HepG2 (cell line): ENCODE data around the gene IGSF8. TPM values are rescaled to one million over a fixed set of nuclear protein-coding genes. Genes with fewer than 3 reads are reported as not detected.
A peak's percentile ranks its signal among the peaks of the same experiment; 100 is the strongest.

Experiments
- BHLHE40 ChIP-seq: IDR thresholded peaks from 2 replicates; pipeline ENCODE4 v1.6.1; 2011; ENCODE audit warnings: low read length, improper control_type of control experiment
- CBX1 ChIP-seq: IDR thresholded peaks from one replicate; pipeline ENCODE4 v1.6.1; 2016; ENCODE audit warnings: antibody characterized with exemption, low read depth
- CEBPG ChIP-seq: IDR thresholded peaks from 2 replicates; pipeline ENCODE4 v1.6.1; 2016
- CREB3 ChIP-seq: sonication (generic); formaldehyde crosslinking; IDR thresholded peaks from 2 replicates; pipeline ENCODE4 v1.5.0; 2020; ENCODE audit warnings: missing genetic modification reagents
- FOXJ3 ChIP-seq: sonication (generic); formaldehyde crosslinking; IDR thresholded peaks from 2 replicates; pipeline ENCODE4 v1.4.0; 2020; ENCODE audit warnings: missing genetic modification reagents, mild to moderate bottlenecking, borderline replicate concordance
- GATAD1 ChIP-seq: IDR thresholded peaks from 2 replicates; pipeline ENCODE4 v1.6.1; 2016; ENCODE audit warnings: missing genetic modification reagents, missing compliant biosample characterization
- GLI4 ChIP-seq: sonication (generic); formaldehyde crosslinking; IDR thresholded peaks from 2 replicates; pipeline ENCODE4 v1.5.1; 2020; ENCODE audit warnings: missing genetic modification reagents, mild to moderate bottlenecking, moderate library complexity, borderline replicate concordance
- MAFG ChIP-seq: sonication (generic); formaldehyde crosslinking; IDR thresholded peaks from 2 replicates; pipeline ENCODE4 v1.5.1; 2020; ENCODE audit warnings: mild to moderate bottlenecking, missing genetic modification reagents
- MXD4 ChIP-seq: IDR thresholded peaks from 2 replicates; pipeline ENCODE4 v1.6.1; 2016; ENCODE audit warnings: mild to moderate bottlenecking, missing biosample characterization, missing genetic modification reagents
- NRL ChIP-seq: sonication (generic); formaldehyde crosslinking; IDR thresholded peaks from 2 replicates; pipeline ENCODE4 v1.5.0; 2020; ENCODE audit warnings: missing genetic modification reagents, mild to moderate bottlenecking, moderate library complexity, borderline replicate concordance
- PRDM10 ChIP-seq: sonication (generic); formaldehyde crosslinking; IDR thresholded peaks from 2 replicates; pipeline ENCODE4 v1.4.0; 2020; ENCODE audit warnings: low read depth, missing genetic modification reagents
- REPIN1 ChIP-seq: sonication (generic); formaldehyde crosslinking; IDR thresholded peaks from 2 replicates; pipeline ENCODE4 v1.8.0; 2022; ENCODE audit warnings: missing genetic modification reagents, low read depth, mild to moderate bottlenecking, borderline replicate concordance
- SIN3B ChIP-seq: fragments of 150-350 bp; IDR thresholded peaks from 2 replicates; pipeline ENCODE4 v1.6.1; 2014; ENCODE audit warnings: low read length
- SNAPC2 ChIP-seq: sonication (generic); formaldehyde crosslinking; IDR thresholded peaks from 2 replicates; pipeline ENCODE4 v1.8.1; 2022; ENCODE audit warnings: mild to moderate bottlenecking, missing genetic modification reagents
- SP4 ChIP-seq: sonication (generic); formaldehyde crosslinking; IDR thresholded peaks from 2 replicates; pipeline ENCODE4 v1.8.1; 2023; ENCODE audit warnings: mild to moderate bottlenecking, missing genetic modification reagents
- YEATS2 ChIP-seq: sonication (generic); formaldehyde crosslinking; IDR thresholded peaks from 2 replicates; pipeline ENCODE4 v1.4.0; 2020; ENCODE audit warnings: missing genetic modification reagents, borderline replicate concordance
- ZBTB43 ChIP-seq: sonication (generic); formaldehyde crosslinking; conservative IDR thresholded peaks from 2 replicates; pipeline ENCODE4 v1.4.0; 2020; ENCODE audit warnings: missing genetic modification reagents
- ZBTB7B ChIP-seq: sonication (generic); formaldehyde crosslinking; IDR thresholded peaks from 2 replicates; pipeline ENCODE4 v1.4.0; 2020; ENCODE audit warnings: missing genetic modification reagents
- ZFP90 ChIP-seq: sonication (generic); formaldehyde crosslinking; IDR thresholded peaks from 2 replicates; pipeline ENCODE4 v1.8.0; 2022; ENCODE audit warnings: missing genetic modification reagents, mild to moderate bottlenecking, inconsistent platforms, borderline replicate concordance
- ZFX ChIP-seq: sonication (generic); formaldehyde crosslinking; IDR thresholded peaks from 2 replicates; pipeline ENCODE4 v1.4.0; 2020; ENCODE audit warnings: mild to moderate bottlenecking, low read depth, missing genetic modification reagents, moderate library complexity
- ZNF205 ChIP-seq: IDR thresholded peaks from 2 replicates; pipeline ENCODE4 v1.6.1; 2018; ENCODE audit warnings: missing biosample characterization, missing genetic modification reagents
- ZNF253 ChIP-seq: sonication (generic); formaldehyde crosslinking; IDR thresholded peaks from 2 replicates; pipeline ENCODE4 v1.8.0; 2022; ENCODE audit warnings: mild to moderate bottlenecking, missing genetic modification reagents, borderline replicate concordance
- ZNF704 ChIP-seq: sonication (generic); formaldehyde crosslinking; IDR thresholded peaks from 2 replicates; pipeline ENCODE4 v1.8.1; 2023; ENCODE audit warnings: mild to moderate bottlenecking, inconsistent platforms, moderate library complexity, missing genetic modification reagents, borderline replicate concordance
- polyA plus RNA-seq, 8 experiments: library from polyadenylated mRNA; depleted of rRNA in 3 of 8; stranded (reverse) in 7 of 8; unstranded in 1 of 8; fragments of >200 nt; fragmentation: Illumina TruSeq in 4 of 8; extraction: Trizol in 4 of 8; gene quantifications; 2 replicates each; pipeline versions ENCODE4 v1.2.1 to v1.2.3, GENCODE V29; 2011 to 2016; ENCODE audit warnings: low read depth in 4 of 8, missing spikeins in 1 of 8, mixed read lengths in 1 of 8; ENCODE audit not compliant: insufficient read depth in 1 of 8
- total RNA-seq, 5 experiments: library from RNA; depleted of rRNA; stranded (reverse); fragments of >200 nt; fragmentation: Illumina TruSeq; extraction: Trizol; gene quantifications; 2 replicates each; pipeline ENCODE4 v1.2.3, GENCODE V29; 2016; ENCODE audit warnings: low read depth in 1 of 5

IGSF8 gene
- total and polyA plus RNA-seq, 2 of the 13 experiments (the other 11 are each of a cell fraction or from before 2014, with no cell fraction given), result 24.0 to 41.0 TPM

GRCh38 chr1:160101037-160101716, 2.8 kb upstream of the IGSF8 start (continued):
- TF ChIP-seq MXD4, result peak; percentile 48; the same call in 1 of the 2 replicates
- 0 out of 2 replicates have a peak, but pooled peaks have one; percentile 62 for TF ChIP-seq ZNF704 (CRISPR knock-in tag)
- peak; percentile 31; the same call in 1 of the 2 replicates for TF ChIP-seq YEATS2
- TF ChIP-seq ZFX (CRISPR knock-in tag), result peak; percentile 66; the same call in 1 of the 2 replicates
- peak; percentile 53; the same call in 1 of the 2 replicates for TF ChIP-seq REPIN1 (CRISPR knock-in tag)
- no peak for TF ChIP-seq SNAPC2 (CRISPR knock-in tag)
- TF ChIP-seq FOXJ3 (CRISPR knock-in tag), result peak; percentile 57; the same call in 1 of the 2 replicates
- TF ChIP-seq ZBTB7B (CRISPR knock-in tag), result 0 out of 2 replicates have a peak, but pooled peaks have one; percentile 30
- peak; percentile 43; the same call in 1 of the 2 replicates for TF ChIP-seq SIN3B
- TF ChIP-seq SP4, result 0 out of 2 replicates have a peak, but pooled peaks have one; percentile 43
- 0 out of 2 replicates have a peak, but pooled peaks have one; percentile 42 for TF ChIP-seq CREB3
- TF ChIP-seq CBX1, result no peak
- peak; percentile 52; the same call in 1 of the 2 replicates for TF ChIP-seq ZFP90 (CRISPR knock-in tag)
- TF ChIP-seq BHLHE40, result peak; percentile 57; the same call in 1 of the 2 replicates
- TF ChIP-seq MAFG (CRISPR knock-in tag), result no peak
- TF ChIP-seq CEBPG, result peak; percentile 39; the same call in 1 of the 2 replicates
- TF ChIP-seq ZBTB43 (CRISPR knock-in tag), result peak; percentile 70; the same call in 1 of the 2 replicates
- TF ChIP-seq GATAD1, result peak; percentile 61; the same call in 1 of the 2 replicates
- no peak for TF ChIP-seq GLI4 (CRISPR knock-in tag)
- TF ChIP-seq ZNF205, result no peak
- TF ChIP-seq NRL, result peak; percentile 55; the same call in 1 of the 2 replicates
- no peak for TF ChIP-seq PRDM10 (CRISPR knock-in tag)
- no peak for TF ChIP-seq ZNF253 (CRISPR knock-in tag)
